GM23338 (cell line): Measurements from ENCODE around the gene ZNF536. TPM values are rescaled to one million over a fixed set of nuclear protein-coding genes. Genes with fewer than 3 reads are reported as not detected.
A peak's percentile ranks its signal among the peaks of the same experiment; 100 is the strongest.

Source experiments
- ATAC-seq: fragments of 200-7000 bp; cut with Tn5 transposase; 3 replicates; pipeline ENCODE4 v1.9.1; 2020
- DNase-seq: peaks from one replicate; pipeline ENCODE4 v3.0.0-alpha.2; 2015; ENCODE audit warnings: low spot score
- H2AFZ ChIP-seq: fragments of 200-600 bp; sonication (generic); 2 replicates; pipeline ENCODE4 v1.8.0; 2016; ENCODE audit warnings: antibody characterized with exemption, mild to moderate bottlenecking, moderate library complexity
- H3F3A ChIP-seq: fragments of 200-600 bp; sonication (generic); replicated peaks from 2 replicates; pipeline ENCODE4 v1.8.0; 2017; ENCODE audit warnings: antibody characterized with exemption, mixed run types, low read depth
- H3K27ac ChIP-seq: fragments of 200-600 bp; sonication (generic); 2 replicates; pipeline ENCODE4 v1.6.1; 2016; ENCODE audit warnings: low read depth
- H3K27me3 ChIP-seq: fragments of 200-600 bp; sonication (generic); 2 replicates; pipeline ENCODE4 v1.8.0; 2016; ENCODE audit warnings: mild to moderate bottlenecking, mixed run types, moderate library complexity; ENCODE audit not compliant: insufficient read depth
- H3K36me3 ChIP-seq: fragments of 200-600 bp; sonication (generic); 2 replicates; pipeline ENCODE4 v1.8.0; 2016; ENCODE audit warnings: mild to moderate bottlenecking; ENCODE audit not compliant: insufficient read depth
- H3K4me1 ChIP-seq: fragments of 200-600 bp; sonication (generic); 2 replicates; pipeline ENCODE4 v1.8.0; 2016; ENCODE audit warnings: mild to moderate bottlenecking, moderate library complexity; ENCODE audit not compliant: insufficient read depth
- H3K4me2 ChIP-seq: fragments of 200-600 bp; sonication (generic); 2 replicates; pipeline ENCODE4 v1.7.1; 2017; ENCODE audit warnings: mixed run types
- H3K4me3 ChIP-seq: fragments of 200-600 bp; sonication (generic); 2 replicates; pipeline ENCODE4 v1.6.1; 2016; ENCODE audit warnings: mixed run types
- H3K79me2 ChIP-seq: fragments of 200-600 bp; sonication (generic); replicated peaks from 2 replicates; pipeline ENCODE4 v1.8.0; 2017; ENCODE audit warnings: mild to moderate bottlenecking; ENCODE audit not compliant: insufficient read depth
- H3K9me2 ChIP-seq: fragments of 200-600 bp; sonication (generic); 2 replicates; pipeline ENCODE4 v1.8.0; 2017; ENCODE audit not compliant: insufficient read depth
- H4K20me1 ChIP-seq: fragments of 200-600 bp; sonication (generic); replicated peaks from 2 replicates; pipeline ENCODE4 v1.8.0; 2017; ENCODE audit warnings: mild to moderate bottlenecking; ENCODE audit not compliant: insufficient read depth
- H3K27ac Mint-ChIP-seq: 2 replicates; pipeline ENCODE4 v1.8.0; 2020; ENCODE audit warnings: inconsistent platforms, mild to moderate bottlenecking, moderate library complexity, mixed read lengths
- H3K27me3 Mint-ChIP-seq: 3 replicates; pipeline ENCODE4 v1.8.0; 2022; ENCODE audit warnings: low read depth, mild to moderate bottlenecking, moderate library complexity, mixed read lengths, inconsistent platforms; ENCODE audit not compliant: insufficient read depth, poor library complexity
- H3K36me3 Mint-ChIP-seq: 3 replicates; pipeline ENCODE4 v1.8.0; 2021; ENCODE audit warnings: low read depth, mild to moderate bottlenecking, inconsistent platforms, moderate library complexity, mixed read lengths
- H3K4me1 Mint-ChIP-seq: 3 replicates; pipeline ENCODE4 v1.8.0; 2020; ENCODE audit warnings: mild to moderate bottlenecking, inconsistent platforms, mixed read lengths
- H3K4me3 Mint-ChIP-seq: 3 replicates; pipeline ENCODE4 v1.8.0; 2021; ENCODE audit warnings: moderate library complexity, mild to moderate bottlenecking, inconsistent platforms, mixed read lengths
- H3K9me3 Mint-ChIP-seq: 3 replicates; pipeline ENCODE4 v1.8.0; 2020; ENCODE audit warnings: moderate library complexity, mild to moderate bottlenecking, inconsistent platforms, mixed read lengths
- CREB1 ChIP-seq: fragments of 250-450 bp; sonication (Bioruptor Pico); IDR thresholded peaks from 2 replicates; pipeline ENCODE4 v1.5.0; 2020; ENCODE audit warnings: low read depth, mild to moderate bottlenecking, moderate library complexity
- EZH2 ChIP-seq: fragments of 200-600 bp; sonication (generic); IDR thresholded peaks from one replicate; pipeline ENCODE4 v1.8.0; 2017; ENCODE audit warnings: antibody characterized with exemption, mild to moderate bottlenecking, low read depth; ENCODE audit not compliant: unreplicated experiment
- EZH2phosphoT487 ChIP-seq: fragments of 200-600 bp; sonication (generic); IDR thresholded peaks from one replicate; pipeline ENCODE4 v1.8.1; 2018; ENCODE audit warnings: antibody characterized with exemption; ENCODE audit not compliant: unreplicated experiment
- JUNB ChIP-seq: IDR thresholded peaks from one replicate; pipeline ENCODE4 v1.6.1; 2016; ENCODE audit warnings: antibody characterized with exemption; ENCODE audit not compliant: unreplicated experiment
- NANOG ChIP-seq: IDR thresholded peaks from 2 replicates; pipeline ENCODE4 v1.6.1; 2016; ENCODE audit warnings: antibody characterized with exemption, borderline replicate concordance
- POLR2AphosphoS5 ChIP-seq: IDR thresholded peaks from 2 replicates; pipeline ENCODE4 v1.6.1; 2016; ENCODE audit warnings: antibody characterized with exemption, low read depth
- STAT1 ChIP-seq: IDR thresholded peaks from one replicate; pipeline ENCODE4 v1.6.1; 2016; ENCODE audit warnings: antibody characterized with exemption; ENCODE audit not compliant: unreplicated experiment
- ZNF114 ChIP-seq: fragments of 250-450 bp; sonication (Bioruptor Pico); IDR thresholded peaks from 2 replicates; pipeline ENCODE4 v1.5.0; 2020; ENCODE audit warnings: mild to moderate bottlenecking, moderate library complexity
- ZNF331 ChIP-seq: fragments of 250-450 bp; sonication (Bioruptor Pico); IDR thresholded peaks from 2 replicates; pipeline ENCODE4 v1.5.0; 2020; ENCODE audit warnings: low read depth, mild to moderate bottlenecking, moderate library complexity
- polyA plus RNA-seq: library from polyadenylated mRNA; unstranded; fragments of >200 nt; fragmentation: Nextera tagmentation; extraction: Ambion mirVana; gene quantifications from 2 replicates; pipeline ENCODE4 v1.2.1, GENCODE V29; 2016
- total RNA-seq: library from RNA; depleted of rRNA; stranded (reverse); fragments of >200 nt; shearing (Covaris generic); gene quantifications from 2 replicates; pipeline ENCODE4 v1.2.3, GENCODE V29; 2014
- TF ChIP-seq, protein P1 (sequence below): IDR thresholded peaks from 2 replicates; pipeline ENCODE4 v1.6.1; 2016; ENCODE audit warnings: antibody characterized with exemption
- TF ChIP-seq, protein P2 (sequence below): fragments of 250-450 bp; sonication (Bioruptor Pico); IDR thresholded peaks from 2 replicates; pipeline ENCODE4 v1.5.0; 2020; ENCODE audit warnings: mild to moderate bottlenecking, moderate library complexity
- TF ChIP-seq, protein P3 (sequence below), 2 experiments: fragments of 200-600 bp in 1 of 2; sonication (generic) in 1 of 2; conservative IDR thresholded peaks; 2 replicates each; pipeline versions ENCODE4 v1.5.1 to v1.6.1; 2016 to 2017; ENCODE audit warnings: antibody characterized with exemption in 2 of 2, low read depth in 2 of 2, mild to moderate bottlenecking in 2 of 2, moderate library complexity in 1 of 2
- TF ChIP-seq, protein P4 (sequence below): IDR thresholded peaks from one replicate; pipeline ENCODE4 v1.6.1; 2018; ENCODE audit warnings: antibody characterized with exemption; ENCODE audit not compliant: unreplicated experiment

The ZNF536 gene
- total and polyA plus RNA-seq, 2 experiments from 2014 or later, result 0.07 TPM; not detected in 1

GRCh38 chr19:30557927-30558557 lies 185.9 kb downstream of the ZNF536 start:
- Histone ChIP-seq H3K4me1 (peaks cover 32% of the 10 kb centered on the region), H3F3A (0 out of 2 replicates have a peak, but pooled peaks cover 2% of the 10 kb centered on the region), H4K20me1 (no peaks in the 10 kb centered on the region), H3K79me2 (no peaks in the 10 kb centered on the region), H3K4me3 (no peak overlapping the region), H2AFZ (peak overlapping the region; percentile 35; the same call in 1 of the 2 replicates), H3K36me3 (no peaks in the 10 kb centered on the region), H3K4me2 (peak overlapping the region; percentile 61), H3K27me3 (no peaks in the 10 kb centered on the region), H3K27ac (no peak overlapping the region), H3K9me2 (peaks cover 26% of the 10 kb centered on the region)
- Mint-ChIP-seq H3K27me3 (peaks cover 11% of the 10 kb centered on the region), H3K4me3 (no peak overlapping the region), H3K27ac (peak overlapping the region; percentile 22), H3K4me1 (peaks cover 47% of the 10 kb centered on the region), H3K36me3 (no peaks in the 10 kb centered on the region), H3K9me3 (no peaks in the 10 kb centered on the region)
- TF ChIP-seq, protein P1, sequence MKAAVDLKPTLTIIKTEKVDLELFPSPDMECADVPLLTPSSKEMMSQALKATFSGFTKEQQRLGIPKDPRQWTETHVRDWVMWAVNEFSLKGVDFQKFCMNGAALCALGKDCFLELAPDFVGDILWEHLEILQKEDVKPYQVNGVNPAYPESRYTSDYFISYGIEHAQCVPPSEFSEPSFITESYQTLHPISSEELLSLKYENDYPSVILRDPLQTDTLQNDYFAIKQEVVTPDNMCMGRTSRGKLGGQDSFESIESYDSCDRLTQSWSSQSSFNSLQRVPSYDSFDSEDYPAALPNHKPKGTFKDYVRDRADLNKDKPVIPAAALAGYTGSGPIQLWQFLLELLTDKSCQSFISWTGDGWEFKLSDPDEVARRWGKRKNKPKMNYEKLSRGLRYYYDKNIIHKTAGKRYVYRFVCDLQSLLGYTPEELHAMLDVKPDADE, result no peak
- TF ChIP-seq ZNF331 (CRISPR knock-in tag) (no peak), EZH2phosphoT487 (no peak), ZNF114 (CRISPR knock-in tag) (no peak), POLR2AphosphoS5 (no peak), EZH2 (no peak), STAT1 (no peak), CREB1 (CRISPR knock-in tag) (no peak), JUNB (no peak), NANOG (no peak)
- TF ChIP-seq, protein P2, sequence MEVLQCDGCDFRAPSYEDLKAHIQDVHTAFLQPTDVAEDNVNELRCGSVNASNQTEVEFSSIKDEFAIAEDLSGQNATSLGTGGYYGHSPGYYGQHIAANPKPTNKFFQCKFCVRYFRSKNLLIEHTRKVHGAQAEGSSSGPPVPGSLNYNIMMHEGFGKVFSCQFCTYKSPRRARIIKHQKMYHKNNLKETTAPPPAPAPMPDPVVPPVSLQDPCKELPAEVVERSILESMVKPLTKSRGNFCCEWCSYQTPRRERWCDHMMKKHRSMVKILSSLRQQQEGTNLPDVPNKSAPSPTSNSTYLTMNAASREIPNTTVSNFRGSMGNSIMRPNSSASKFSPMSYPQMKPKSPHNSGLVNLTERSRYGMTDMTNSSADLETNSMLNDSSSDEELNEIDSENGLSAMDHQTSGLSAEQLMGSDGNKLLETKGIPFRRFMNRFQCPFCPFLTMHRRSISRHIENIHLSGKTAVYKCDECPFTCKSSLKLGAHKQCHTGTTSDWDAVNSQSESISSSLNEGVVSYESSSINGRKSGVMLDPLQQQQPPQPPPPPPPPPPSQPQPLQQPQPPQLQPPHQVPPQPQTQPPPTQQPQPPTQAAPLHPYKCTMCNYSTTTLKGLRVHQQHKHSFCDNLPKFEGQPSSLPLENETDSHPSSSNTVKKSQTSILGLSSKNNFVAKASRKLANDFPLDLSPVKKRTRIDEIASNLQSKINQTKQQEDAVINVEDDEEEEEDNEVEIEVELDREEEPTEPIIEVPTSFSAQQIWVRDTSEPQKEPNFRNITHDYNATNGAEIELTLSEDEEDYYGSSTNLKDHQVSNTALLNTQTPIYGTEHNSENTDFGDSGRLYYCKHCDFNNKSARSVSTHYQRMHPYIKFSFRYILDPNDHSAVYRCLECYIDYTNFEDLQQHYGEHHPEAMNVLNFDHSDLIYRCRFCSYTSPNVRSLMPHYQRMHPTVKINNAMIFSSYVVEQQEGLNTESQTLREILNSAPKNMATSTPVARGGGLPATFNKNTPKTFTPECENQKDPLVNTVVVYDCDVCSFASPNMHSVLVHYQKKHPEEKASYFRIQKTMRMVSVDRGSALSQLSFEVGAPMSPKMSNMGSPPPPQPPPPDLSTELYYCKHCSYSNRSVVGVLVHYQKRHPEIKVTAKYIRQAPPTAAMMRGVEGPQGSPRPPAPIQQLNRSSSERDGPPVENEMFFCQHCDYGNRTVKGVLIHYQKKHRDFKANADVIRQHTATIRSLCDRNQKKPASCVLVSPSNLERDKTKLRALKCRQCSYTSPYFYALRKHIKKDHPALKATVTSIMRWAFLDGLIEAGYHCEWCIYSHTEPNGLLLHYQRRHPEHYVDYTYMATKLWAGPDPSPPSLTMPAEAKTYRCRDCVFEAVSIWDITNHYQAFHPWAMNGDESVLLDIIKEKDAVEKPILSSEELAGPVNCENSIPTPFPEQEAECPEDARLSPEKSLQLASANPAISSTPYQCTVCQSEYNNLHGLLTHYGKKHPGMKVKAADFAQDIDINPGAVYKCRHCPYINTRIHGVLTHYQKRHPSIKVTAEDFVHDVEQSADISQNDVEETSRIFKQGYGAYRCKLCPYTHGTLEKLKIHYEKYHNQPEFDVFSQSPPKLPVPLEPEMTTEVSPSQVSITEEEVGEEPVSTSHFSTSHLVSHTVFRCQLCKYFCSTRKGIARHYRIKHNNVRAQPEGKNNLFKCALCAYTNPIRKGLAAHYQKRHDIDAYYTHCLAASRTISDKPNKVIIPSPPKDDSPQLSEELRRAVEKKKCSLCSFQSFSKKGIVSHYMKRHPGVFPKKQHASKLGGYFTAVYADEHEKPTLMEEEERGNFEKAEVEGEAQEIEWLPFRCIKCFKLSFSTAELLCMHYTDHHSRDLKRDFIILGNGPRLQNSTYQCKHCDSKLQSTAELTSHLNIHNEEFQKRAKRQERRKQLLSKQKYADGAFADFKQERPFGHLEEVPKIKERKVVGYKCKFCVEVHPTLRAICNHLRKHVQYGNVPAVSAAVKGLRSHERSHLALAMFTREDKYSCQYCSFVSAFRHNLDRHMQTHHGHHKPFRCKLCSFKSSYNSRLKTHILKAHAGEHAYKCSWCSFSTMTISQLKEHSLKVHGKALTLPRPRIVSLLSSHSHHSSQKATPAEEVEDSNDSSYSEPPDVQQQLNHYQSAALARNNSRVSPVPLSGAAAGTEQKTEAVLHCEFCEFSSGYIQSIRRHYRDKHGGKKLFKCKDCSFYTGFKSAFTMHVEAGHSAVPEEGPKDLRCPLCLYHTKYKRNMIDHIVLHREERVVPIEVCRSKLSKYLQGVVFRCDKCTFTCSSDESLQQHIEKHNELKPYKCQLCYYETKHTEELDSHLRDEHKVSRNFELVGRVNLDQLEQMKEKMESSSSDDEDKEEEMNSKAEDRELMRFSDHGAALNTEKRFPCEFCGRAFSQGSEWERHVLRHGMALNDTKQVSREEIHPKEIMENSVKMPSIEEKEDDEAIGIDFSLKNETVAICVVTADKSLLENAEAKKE (CRISPR knock-in tag), result no peak
- TF ChIP-seq, protein P3, sequence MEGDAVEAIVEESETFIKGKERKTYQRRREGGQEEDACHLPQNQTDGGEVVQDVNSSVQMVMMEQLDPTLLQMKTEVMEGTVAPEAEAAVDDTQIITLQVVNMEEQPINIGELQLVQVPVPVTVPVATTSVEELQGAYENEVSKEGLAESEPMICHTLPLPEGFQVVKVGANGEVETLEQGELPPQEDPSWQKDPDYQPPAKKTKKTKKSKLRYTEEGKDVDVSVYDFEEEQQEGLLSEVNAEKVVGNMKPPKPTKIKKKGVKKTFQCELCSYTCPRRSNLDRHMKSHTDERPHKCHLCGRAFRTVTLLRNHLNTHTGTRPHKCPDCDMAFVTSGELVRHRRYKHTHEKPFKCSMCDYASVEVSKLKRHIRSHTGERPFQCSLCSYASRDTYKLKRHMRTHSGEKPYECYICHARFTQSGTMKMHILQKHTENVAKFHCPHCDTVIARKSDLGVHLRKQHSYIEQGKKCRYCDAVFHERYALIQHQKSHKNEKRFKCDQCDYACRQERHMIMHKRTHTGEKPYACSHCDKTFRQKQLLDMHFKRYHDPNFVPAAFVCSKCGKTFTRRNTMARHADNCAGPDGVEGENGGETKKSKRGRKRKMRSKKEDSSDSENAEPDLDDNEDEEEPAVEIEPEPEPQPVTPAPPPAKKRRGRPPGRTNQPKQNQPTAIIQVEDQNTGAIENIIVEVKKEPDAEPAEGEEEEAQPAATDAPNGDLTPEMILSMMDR (conservative IDR thresholded peaks at IDR 0.05; ENCODE audit: low read depth in 2 of 2), result no peak
- TF ChIP-seq, protein P4, sequence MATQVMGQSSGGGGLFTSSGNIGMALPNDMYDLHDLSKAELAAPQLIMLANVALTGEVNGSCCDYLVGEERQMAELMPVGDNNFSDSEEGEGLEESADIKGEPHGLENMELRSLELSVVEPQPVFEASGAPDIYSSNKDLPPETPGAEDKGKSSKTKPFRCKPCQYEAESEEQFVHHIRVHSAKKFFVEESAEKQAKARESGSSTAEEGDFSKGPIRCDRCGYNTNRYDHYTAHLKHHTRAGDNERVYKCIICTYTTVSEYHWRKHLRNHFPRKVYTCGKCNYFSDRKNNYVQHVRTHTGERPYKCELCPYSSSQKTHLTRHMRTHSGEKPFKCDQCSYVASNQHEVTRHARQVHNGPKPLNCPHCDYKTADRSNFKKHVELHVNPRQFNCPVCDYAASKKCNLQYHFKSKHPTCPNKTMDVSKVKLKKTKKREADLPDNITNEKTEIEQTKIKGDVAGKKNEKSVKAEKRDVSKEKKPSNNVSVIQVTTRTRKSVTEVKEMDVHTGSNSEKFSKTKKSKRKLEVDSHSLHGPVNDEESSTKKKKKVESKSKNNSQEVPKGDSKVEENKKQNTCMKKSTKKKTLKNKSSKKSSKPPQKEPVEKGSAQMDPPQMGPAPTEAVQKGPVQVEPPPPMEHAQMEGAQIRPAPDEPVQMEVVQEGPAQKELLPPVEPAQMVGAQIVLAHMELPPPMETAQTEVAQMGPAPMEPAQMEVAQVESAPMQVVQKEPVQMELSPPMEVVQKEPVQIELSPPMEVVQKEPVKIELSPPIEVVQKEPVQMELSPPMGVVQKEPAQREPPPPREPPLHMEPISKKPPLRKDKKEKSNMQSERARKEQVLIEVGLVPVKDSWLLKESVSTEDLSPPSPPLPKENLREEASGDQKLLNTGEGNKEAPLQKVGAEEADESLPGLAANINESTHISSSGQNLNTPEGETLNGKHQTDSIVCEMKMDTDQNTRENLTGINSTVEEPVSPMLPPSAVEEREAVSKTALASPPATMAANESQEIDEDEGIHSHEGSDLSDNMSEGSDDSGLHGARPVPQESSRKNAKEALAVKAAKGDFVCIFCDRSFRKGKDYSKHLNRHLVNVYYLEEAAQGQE, result no peak
- DNase-seq (peak; percentile 60), ATAC-seq (peak; percentile 74)
